GM21367 (cell line): ENCODE data around the gene OIT3.

ENCODE experiments used
- ATAC-seq: cut with Tn5 transposase; IDR thresholded peaks from one replicate; pipeline ENCODE4 v1.9.1; 2021; ENCODE audit not compliant: unreplicated experiment

OIT3 gene

DNA sequence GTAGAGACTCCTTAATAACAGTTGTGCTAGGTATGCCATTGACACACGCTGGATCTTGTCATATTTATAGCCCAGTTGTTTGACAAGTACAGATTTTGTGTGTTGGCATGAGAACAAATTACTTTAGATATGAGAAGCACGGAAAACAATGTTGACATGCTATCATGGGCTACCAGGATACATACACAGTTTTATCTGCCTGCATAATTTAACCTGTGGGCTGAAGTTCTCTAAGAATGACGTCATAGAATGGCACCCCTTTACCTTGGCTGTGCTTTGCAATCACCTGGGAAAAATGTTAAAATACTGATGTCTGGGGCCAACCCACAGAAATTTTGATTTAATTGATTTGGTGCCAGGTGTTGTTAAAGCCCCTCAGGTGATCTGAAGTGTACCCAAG is 58.2 kb downstream of the OIT3 start:
- no peak for ATAC-seq

DNA sequence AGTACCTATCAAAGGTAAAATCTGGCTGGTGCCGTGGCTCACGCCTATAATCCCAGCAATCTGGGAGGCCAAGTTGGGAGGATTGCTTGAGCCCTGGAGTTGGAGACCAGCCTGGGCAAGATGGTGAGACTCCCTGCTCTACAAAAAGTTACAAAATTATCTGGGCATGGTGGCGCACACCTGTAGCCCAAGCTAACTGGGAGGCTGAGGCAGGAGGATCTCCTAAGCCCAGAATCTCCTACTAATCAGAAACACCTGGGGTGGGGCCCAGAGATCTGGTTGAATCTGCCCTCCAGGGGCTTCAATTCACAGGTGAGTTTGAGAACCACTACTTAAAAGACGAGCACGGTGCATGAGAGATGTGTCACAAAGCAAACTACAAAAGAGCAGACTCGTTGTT is 58.6 kb downstream of the OIT3 start:
- ATAC-seq, result no peak

DNA sequence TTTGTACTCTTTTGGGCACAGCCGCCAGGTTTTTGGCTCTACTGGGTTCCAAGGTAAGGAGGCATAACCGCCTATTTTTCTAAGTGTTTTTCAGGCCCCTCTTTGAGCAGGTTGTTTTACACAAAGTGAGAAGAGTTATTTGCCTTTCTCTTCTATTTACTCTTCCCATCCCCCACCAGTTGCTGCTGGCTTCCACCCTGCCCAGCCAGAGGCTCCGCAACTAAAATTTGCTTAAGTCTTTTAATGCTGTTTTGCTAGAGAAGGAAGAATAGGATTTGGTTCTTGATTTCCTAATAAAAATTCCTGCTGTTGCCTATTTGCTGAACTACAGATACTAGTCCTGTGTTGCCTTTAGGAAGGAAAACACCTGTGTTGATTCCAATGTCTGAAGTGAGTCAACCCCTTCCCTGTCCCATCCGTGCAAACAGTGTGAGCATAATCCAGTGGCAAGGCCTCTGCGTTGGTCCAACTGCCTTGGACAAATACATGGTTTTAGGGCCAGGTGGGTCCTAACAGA is 59.2 kb downstream of the OIT3 start:
- no peak for ATAC-seq

DNA sequence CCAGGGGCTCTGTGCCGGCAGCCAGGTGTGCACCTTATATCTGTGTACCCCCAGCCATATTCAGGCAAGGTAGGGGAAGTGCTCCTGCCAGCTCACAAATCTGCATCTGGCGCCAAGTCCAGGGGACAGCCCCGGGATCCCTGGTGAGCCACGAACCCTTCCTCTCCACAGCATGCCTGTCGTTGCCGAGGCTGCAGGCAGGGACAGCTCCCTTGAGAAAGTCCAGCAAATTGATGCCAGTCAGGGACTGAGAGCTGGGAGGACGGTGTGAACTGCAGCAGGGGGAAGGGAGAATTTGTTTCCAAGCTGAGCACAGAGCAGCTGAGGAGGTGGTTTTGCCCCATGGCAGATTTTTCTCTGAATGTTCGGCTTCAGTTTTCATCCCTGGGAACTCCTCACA is 60.1 kb downstream of the OIT3 start:
- no peak for ATAC-seq

DNA sequence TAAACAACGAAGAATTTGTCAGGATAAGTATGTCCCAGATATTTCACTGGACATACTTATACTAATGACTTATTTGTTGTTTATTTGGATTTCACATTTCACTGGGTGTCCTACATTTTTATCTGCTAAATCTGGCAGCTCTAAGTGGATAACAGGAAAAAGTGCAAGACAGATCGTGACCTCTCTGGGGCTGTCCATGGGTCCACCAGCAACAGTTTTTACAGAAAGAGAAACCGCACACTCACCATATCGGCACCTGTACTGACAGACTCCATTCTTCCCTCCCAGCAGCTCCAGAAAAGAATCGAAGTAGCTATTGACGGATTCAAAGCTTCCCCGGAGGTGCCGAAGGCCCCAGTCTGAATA is 60.7 kb downstream of the OIT3 start:
- ATAC-seq, result no peak

DNA sequence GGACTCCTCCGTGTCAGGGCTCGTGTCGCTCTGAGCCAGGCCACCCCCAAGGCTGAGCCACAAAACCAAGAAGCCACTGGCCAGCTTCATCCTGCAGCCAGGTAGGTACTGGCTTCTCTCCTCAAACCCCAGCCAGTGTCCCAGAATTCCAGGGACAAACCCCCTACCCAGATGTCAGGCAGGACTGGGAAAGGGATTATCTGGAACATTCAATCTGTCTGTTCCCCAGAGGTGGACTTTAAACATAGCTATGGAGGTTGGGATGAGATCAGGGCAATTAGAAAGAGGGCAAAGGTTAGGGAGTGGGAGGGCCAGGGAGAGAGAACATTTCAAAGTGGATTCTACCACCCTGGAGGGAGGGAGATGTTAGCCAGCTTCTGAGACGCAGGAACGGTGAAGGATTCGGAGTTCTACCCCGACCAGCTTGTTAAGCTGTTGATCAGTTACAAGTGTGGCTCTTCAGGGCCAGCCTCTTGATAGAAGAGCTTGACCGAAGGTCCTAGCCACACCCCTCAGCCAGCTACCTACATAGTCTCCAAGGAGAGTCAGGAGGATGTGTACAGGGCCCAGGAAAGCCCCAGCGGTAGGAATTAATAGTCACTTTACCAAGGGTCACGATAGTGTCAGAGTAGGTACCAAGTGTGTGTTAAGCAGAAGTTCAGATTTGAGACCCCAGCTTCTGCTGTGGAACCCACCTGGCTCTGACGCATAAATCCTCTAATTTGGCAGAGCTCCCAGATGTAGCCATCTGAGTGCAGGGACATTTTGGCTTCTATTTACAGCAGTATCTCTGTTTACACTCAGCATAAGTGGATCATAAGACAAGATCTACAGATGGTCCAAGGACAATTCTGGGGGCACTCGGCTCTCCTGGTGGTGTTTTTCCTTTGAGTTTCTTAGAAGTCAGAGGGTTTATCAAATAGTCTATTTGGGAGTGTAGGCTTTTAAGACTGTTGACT is 61.3 kb downstream of the OIT3 start, which contains the start of gene PLA2G12B:
Gene PLA2G12B, minus strand, starts transcription at position 211 of the 959 bp plus-strand sequence. Its CDS starts 121 bp downstream, at position 90.
- ATAC-seq, result no peak

DNA sequence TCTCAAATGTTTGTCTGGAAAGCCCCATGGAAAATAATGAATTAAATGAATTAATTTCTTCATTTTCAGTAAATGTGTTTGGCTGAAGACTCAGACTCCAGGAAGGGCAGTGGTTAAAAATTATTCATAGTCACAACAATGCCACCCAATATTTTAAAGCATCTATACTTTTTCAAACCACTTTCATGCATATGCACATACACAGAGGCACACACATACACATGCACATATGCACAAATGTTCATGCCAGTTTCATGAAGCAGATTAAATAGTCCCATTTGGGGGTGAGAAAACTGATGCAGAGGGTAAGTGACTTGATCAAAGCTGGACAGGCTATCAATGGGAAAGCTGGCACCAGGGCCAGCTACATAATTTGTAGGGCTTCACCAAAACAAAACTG is 62.5 kb downstream of the OIT3 start:
- no peak for ATAC-seq

DNA sequence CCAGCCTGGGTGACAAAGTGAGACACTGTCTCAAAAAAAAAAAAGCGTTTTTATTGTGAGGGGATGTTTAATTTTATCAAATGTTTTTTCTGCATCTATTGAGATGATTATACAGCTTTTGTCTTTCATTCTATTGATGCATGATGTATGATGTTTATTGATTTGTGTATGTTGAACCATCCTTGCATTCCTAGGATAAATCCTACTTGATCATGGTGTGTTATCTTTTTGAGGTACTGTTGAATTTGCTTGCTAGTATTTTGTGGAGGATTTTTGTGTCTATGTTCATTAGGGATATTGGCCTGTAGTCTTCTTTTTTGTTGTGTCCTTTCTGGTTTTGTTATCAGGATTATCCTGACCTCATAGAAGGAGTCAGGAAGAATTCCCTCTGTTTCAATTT is 83.3 kb downstream of the OIT3 start:
- ATAC-seq, result no peak

DNA sequence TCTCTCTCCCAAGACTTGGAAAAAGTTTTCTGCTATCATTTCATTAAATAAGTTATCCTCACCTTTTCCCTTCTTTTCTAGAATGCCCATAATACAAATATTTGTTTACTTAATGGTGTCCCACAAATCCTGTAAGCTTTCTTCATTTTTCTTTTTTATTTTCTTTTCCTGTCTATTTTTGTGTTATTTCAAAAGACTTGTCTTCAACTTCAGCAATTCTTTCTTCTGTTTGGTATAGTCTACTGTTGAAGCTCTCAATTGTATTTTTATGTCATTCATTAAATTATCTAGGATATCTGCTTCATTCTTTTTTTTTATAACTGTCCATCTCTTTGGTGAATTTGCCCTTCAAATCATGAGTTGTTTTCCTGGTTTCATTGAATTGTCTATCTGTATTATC is 86.2 kb downstream of the OIT3 start:
- ATAC-seq, result no peak

DNA sequence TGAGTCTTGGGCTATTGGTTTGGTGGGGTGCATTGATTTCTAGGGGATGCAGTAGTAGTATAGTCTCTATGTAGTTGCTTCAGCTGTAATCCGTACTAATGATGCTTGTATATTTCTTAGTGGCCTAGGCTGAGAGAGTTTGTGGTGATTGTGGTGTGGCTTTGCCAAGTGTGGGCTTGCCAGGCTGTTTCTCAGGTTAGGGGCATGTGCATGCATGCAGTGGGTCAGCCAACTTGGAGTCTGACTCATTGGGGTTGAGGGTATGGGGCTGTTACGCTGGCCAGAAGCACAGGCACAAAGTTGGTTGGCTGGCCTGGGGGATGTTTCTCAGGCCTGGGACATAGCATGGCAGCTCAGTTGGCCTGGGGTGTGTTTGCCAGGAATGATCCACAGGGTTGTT is 86.8 kb downstream of the OIT3 start:
- no peak for ATAC-seq

DNA sequence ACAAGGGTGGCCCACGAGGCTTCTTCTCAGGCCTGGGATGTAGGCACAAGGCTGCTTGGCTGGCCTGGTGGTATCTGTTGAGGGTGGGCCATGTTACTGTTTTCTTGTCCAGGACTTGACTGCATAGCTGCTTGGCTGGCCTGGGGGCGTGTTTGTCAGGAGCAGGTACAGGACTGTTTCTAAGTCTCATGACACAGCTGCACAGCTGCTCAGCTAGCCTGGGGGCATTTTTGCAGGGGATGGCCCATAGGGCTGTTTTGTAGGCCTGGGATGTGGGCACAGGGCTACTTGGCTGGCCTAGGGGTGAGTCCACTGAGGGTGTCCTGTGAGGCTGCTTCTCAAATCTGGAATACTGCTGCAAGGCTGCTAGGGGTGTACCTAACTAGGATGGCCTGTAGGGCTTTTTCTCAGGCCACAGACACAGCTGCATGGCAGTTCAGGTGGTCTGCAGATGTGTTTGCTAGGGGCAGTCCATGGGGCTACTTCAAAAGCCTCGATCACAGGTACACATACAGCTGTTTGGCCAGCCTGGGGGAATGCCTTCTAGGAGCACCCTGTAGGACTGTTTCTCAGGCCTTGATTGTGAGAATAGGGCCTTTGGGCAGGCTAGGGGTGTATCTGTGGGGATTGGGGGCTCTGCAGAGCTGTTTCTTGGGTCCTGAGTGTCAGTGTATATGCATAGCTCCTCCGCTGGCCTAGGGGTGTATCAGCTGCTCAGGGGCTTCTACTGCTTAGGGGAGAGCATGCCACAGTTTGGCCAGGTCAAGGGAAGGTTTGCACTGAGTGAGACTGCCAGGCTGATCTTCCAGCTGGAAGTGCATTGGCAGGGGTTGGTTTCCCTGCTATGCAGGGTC is 87.7 kb downstream of the OIT3 start:
- no peak for ATAC-seq

DNA sequence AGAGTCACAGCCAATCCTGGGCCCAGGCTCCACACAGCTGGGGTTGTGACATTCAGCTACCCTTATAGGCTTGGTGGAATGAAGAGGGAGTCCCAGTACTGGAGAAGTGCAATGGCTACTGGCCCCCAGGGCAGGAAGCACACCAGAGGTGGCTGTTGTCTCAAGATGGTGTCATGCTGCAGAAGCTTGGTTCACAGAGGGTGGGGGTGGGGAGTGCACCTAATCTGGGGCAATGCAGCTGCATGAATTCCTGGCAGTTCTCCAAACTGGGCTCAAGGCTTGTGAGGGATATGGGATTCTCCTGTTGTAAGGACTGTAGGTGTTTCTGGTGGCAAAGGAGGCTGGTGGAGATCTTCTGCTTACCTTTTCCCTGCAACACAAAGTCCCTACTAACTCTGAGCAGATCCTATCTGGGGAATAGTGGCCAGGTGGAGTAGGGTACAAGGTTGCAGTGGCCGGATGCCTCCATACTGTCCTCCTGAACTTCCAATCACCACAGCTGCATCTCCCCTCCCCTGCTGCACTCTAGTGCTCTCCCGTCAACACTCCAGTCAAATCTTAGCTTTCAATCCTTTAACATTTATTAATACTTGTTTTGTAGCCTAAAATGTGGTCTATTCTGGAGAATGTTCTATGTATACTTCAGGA is 88.5 kb downstream of the OIT3 start:
- no peak for ATAC-seq
